H1 (cell line): Measurements from ENCODE around the gene MPC1. TPM values are rescaled to one million over a fixed set of nuclear protein-coding genes. Genes with fewer than 3 reads are reported as not detected.

Experiments
- CBX8 ChIP-seq: fragments of 300-800, 300-1000 bp; sonication (generic); IDR thresholded peaks from 2 replicates; pipeline ENCODE4 v1.7.1; 2016; ENCODE audit warnings: low read depth, low read length, borderline replicate concordance
- CHD7 ChIP-seq: fragments of 300-600 bp; sonication (generic); IDR thresholded peaks from 2 replicates; pipeline ENCODE4 v1.7.1; 2012; ENCODE audit warnings: low read length, moderate library complexity, mild to moderate bottlenecking, inconsistent platforms; ENCODE audit not compliant: insufficient replicate concordance
- KDM5A ChIP-seq: fragments of 200-600 bp; IDR thresholded peaks from 2 replicates; pipeline ENCODE4 v1.7.1; 2012; ENCODE audit warnings: mild to moderate bottlenecking, low read length, inconsistent platforms, mixed read lengths
- NANOG ChIP-seq: IDR thresholded peaks from 2 replicates; pipeline ENCODE4 v1.6.1; 2011; ENCODE audit warnings: low read length, low read depth, mild to moderate bottlenecking, inconsistent platforms; ENCODE audit not compliant: insufficient read depth, poor library complexity, severe bottlenecking
- POU5F1 ChIP-seq: IDR thresholded peaks from 2 replicates; pipeline ENCODE4 v1.6.1; 2011; ENCODE audit warnings: low read depth, mild to moderate bottlenecking, low read length, moderate library complexity
- SUZ12 ChIP-seq: fragments of 200-600 bp; sonication (generic); IDR thresholded peaks from 2 replicates; pipeline ENCODE4 v1.6.1; 2012; ENCODE audit warnings: mild to moderate bottlenecking, inconsistent platforms, low read length, moderate library complexity, mixed read lengths
- TAF1 ChIP-seq: IDR thresholded peaks from 2 replicates; pipeline ENCODE4 v1.6.1; 2011; ENCODE audit warnings: mild to moderate bottlenecking, low read depth, low read length
- USF2 ChIP-seq: IDR thresholded peaks from 2 replicates; pipeline ENCODE4 v1.6.1; 2011; ENCODE audit warnings: low read length, improper control_type of control experiment
- ZNF274 ChIP-seq: IDR thresholded peaks from 2 replicates; pipeline ENCODE4 v1.7.0; 2012; ENCODE audit warnings: low read length, borderline replicate concordance; ENCODE audit errors: extremely low read depth
- polyA plus RNA-seq, 7 experiments: library from polyadenylated mRNA; depleted of rRNA in 3 of 7; stranded (reverse) in 5 of 7; unstranded in 2 of 7; fragments of >200 nt in 5 of 7; fragments of 200-250 nt in 2 of 7; gene quantifications; 1 replicate in 5 of 7; 2 replicates in 1 of 7; 4 replicates in 1 of 7; pipeline versions ENCODE4 v1.2.1 to v1.2.3, GENCODE V29; 2011 to 2013; ENCODE audit warnings: missing spikeins in 2 of 7, mixed read lengths in 2 of 7
- total RNA-seq: library from RNA; stranded (reverse); fragmentation: NEBNext Ultra II Directional; extraction: Animal tissue kit (Norgen Biotek cat#: 25700); gene quantifications from 2 replicates; pipeline ENCODE4 v1.2.1, GENCODE V29; 2021
- TF ChIP-seq, protein P1 (sequence below): IDR thresholded peaks from 2 replicates; pipeline ENCODE4 v1.6.1; 2011; ENCODE audit warnings: low read depth, mild to moderate bottlenecking, low read length; ENCODE audit not compliant: insufficient read depth

MPC1 gene
- total and polyA plus RNA-seq, 2 of the 8 experiments (the other 6 are each of a cell fraction or from before 2014, with no cell fraction given), result 10.2 to 12.6 TPM

GRCh38 chr6:166419286-166419685 is 36.5 kb upstream of the MPC1 start (continued):
- TF ChIP-seq CHD7, result no peak
- no peak for TF ChIP-seq USF2
- no peak for TF ChIP-seq SUZ12
- TF ChIP-seq, protein P1, sequence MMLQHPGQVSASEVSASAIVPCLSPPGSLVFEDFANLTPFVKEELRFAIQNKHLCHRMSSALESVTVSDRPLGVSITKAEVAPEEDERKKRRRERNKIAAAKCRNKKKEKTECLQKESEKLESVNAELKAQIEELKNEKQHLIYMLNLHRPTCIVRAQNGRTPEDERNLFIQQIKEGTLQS, result no peak
- no peak for TF ChIP-seq TAF1
- TF ChIP-seq CBX8, result no peak
- TF ChIP-seq NANOG, result no peak
- TF ChIP-seq POU5F1, result no peak
- TF ChIP-seq KDM5A, result no peak
- no peak for TF ChIP-seq ZNF274
